GM12878 (cell line): ENCODE measurements around the gene PACS1. TPM values are rescaled to one million over a fixed set of nuclear protein-coding genes. Genes with fewer than 3 reads are reported as not detected.

Experiments used
- ATAC-seq: fragments of 200-7000 bp; cut with Tn5 transposase; 3 replicates; pipeline ENCODE4 v1.9.1; 2020; ENCODE audit warnings: mild to moderate bottlenecking, moderate library complexity
- BruUV-seq: library from RNA; stranded (reverse); fragments of 400-500 nt; replicated peaks from 2 replicates; lab custom pipeline; 2021; lab: Mats Ljungman, UMichigan
- CTCF ChIA-PET: fragments of 300-600 bp; sonication (Branson Sonifier 250); formaldehyde crosslinking; extraction: SDS; loops from one replicate; lab custom pipeline; 2021; ENCODE audit warnings: inconsistent platforms; lab: Yijun Ruan, JAX
- POLR2A ChIA-PET: fragments of 350-600 bp; formaldehyde crosslinking; extraction: SDS; loops from one replicate; lab custom pipeline; 2021; ENCODE audit warnings: inconsistent platforms; lab: Charles Lee
- RAD21 ChIA-PET: fragments of 300-600 bp; sonication (Branson Sonifier 250); formaldehyde crosslinking; loops from one replicate; lab custom pipeline; 2023; ENCODE audit warnings: antibody characterized with exemption; ENCODE audit not compliant: unreplicated experiment; lab: Charles Lee
- SMC1A ChIA-PET: fragments of 300-600 bp; sonication (Branson Sonifier 250); formaldehyde crosslinking; loops from one replicate; lab custom pipeline; 2023; ENCODE audit not compliant: unreplicated experiment, uncharacterized antibody; lab: Charles Lee
- DNase-seq: peaks from one replicate; pipeline ENCODE4 v3.0.0-alpha.2; 2011; ENCODE audit warnings: low read depth, low spot score
- FAIRE-seq: peaks from 3 replicates; lab custom pipeline; 2011; peaks lifted over from hg19 to GRCh38; lab: Jason Lieb, UNC
- H2AFZ ChIP-seq: 2 replicates; pipeline ENCODE4 v1.6.0; 2011; ENCODE audit warnings: low read depth, low read length, control low read depth; ENCODE audit not compliant: control insufficient read depth
- H3K27ac ChIP-seq: 2 replicates; pipeline ENCODE4 v1.5.1; 2011; ENCODE audit warnings: control low read depth; ENCODE audit not compliant: control insufficient read depth, insufficient read depth
- H3K27me3 ChIP-seq, 2 experiments: replicated peaks in 1 of 2; 2 replicates each; pipeline versions ENCODE4 v1.6.0 to v1.6.1; 2011; ENCODE audit warnings: low read length in 1 of 2; ENCODE audit not compliant: control insufficient read depth in 2 of 2, insufficient read depth in 2 of 2
- H3K36me3 ChIP-seq, 2 experiments: 2 replicates each; pipeline ENCODE4 v1.5.1; 2011; ENCODE audit warnings: low read length in 1 of 2; ENCODE audit not compliant: control insufficient read depth in 2 of 2, insufficient read depth in 2 of 2
- H3K4me1 ChIP-seq: 2 replicates; pipeline ENCODE4 v1.6.1; 2011; ENCODE audit warnings: mild to moderate bottlenecking, low read length, moderate library complexity, mixed read lengths; ENCODE audit not compliant: control insufficient read depth, insufficient read depth
- H3K4me2 ChIP-seq: 2 replicates; pipeline ENCODE4 v1.6.0; 2011; ENCODE audit warnings: control low read depth; ENCODE audit not compliant: control insufficient read depth, insufficient read depth
- H3K4me3 ChIP-seq: fragments of 200-600 bp; sonication (generic); 2 replicates; pipeline ENCODE4 v1.5.1; 2016
- H3K79me2 ChIP-seq: 2 replicates; pipeline ENCODE4 v1.6.0; 2011; ENCODE audit warnings: low read length; ENCODE audit not compliant: control insufficient read depth, insufficient read depth
- H3K9ac ChIP-seq: 2 replicates; pipeline ENCODE4 v1.8.0; 2011; ENCODE audit warnings: low read length, control low read depth, mixed read lengths; ENCODE audit not compliant: control insufficient read depth, insufficient read depth
- H3K9me3 ChIP-seq: replicated peaks from 3 replicates; pipeline ENCODE4 v1.5.1; 2011; ENCODE audit warnings: mild to moderate bottlenecking, low read length; ENCODE audit not compliant: control insufficient read depth, insufficient read depth
- H4K20me1 ChIP-seq: 2 replicates; pipeline ENCODE4 v1.6.0; 2011; ENCODE audit not compliant: control insufficient read depth, insufficient read depth
- BCL3 ChIP-seq: IDR thresholded peaks from 2 replicates; pipeline ENCODE4 v1.6.1; 2011; ENCODE audit warnings: borderline replicate concordance, low read depth, mild to moderate bottlenecking, moderate library complexity, low read length; ENCODE audit not compliant: insufficient read depth, poor library complexity, severe bottlenecking
- EGR1 ChIP-seq, 2 experiments: IDR thresholded peaks; 1 replicate in 1 of 2; 2 replicates in 1 of 2; pipeline ENCODE4 v1.6.1; 2011 to 2012; ENCODE audit warnings: low read depth in 2 of 2, low read length in 2 of 2, borderline replicate concordance in 1 of 2, mild to moderate bottlenecking in 1 of 2, moderate library complexity in 1 of 2
- HSF1 ChIP-seq: fragments of 150-350 bp; IDR thresholded peaks from 2 replicates; pipeline ENCODE4 v1.6.1; 2014; ENCODE audit warnings: mild to moderate bottlenecking, low read depth, low read length
- JUNB ChIP-seq: IDR thresholded peaks from 2 replicates; pipeline ENCODE4 v1.6.1; 2016; ENCODE audit warnings: antibody characterized with exemption, mild to moderate bottlenecking
- JUND ChIP-seq: IDR thresholded peaks from 2 replicates; pipeline ENCODE4 v1.6.1; 2012; ENCODE audit warnings: low read depth, mild to moderate bottlenecking, low read length, improper control_type of control experiment, moderate library complexity
- MYB ChIP-seq: fragments of 150-350 bp; IDR thresholded peaks from 2 replicates; pipeline ENCODE4 v1.6.1; 2014; ENCODE audit warnings: mild to moderate bottlenecking, low read depth, low read length, borderline replicate concordance
- NFIC ChIP-seq: IDR thresholded peaks from 2 replicates; pipeline ENCODE4 v1.6.1; 2012; ENCODE audit warnings: low read depth, mild to moderate bottlenecking, inconsistent platforms, low read length, moderate library complexity
- NR2C1 ChIP-seq: fragments of 450-650 bp; IDR thresholded peaks from 2 replicates; pipeline ENCODE4 v1.6.1; 2017; ENCODE audit warnings: antibody characterized with exemption, mild to moderate bottlenecking, moderate library complexity
- RAD51 ChIP-seq: fragments of 450-650 bp; IDR thresholded peaks from 2 replicates; pipeline ENCODE4 v1.6.1; 2016; ENCODE audit warnings: moderate library complexity, mild to moderate bottlenecking, inconsistent platforms
- SKIL ChIP-seq: fragments of 450-650 bp; IDR thresholded peaks from 2 replicates; pipeline ENCODE4 v1.6.1; 2017; ENCODE audit warnings: mild to moderate bottlenecking, low read depth, inconsistent platforms; ENCODE audit not compliant: poor library complexity, severe bottlenecking
- SMARCA5 ChIP-seq: fragments of 450-650 bp; IDR thresholded peaks from 2 replicates; pipeline ENCODE4 v1.6.1; 2017; ENCODE audit warnings: mild to moderate bottlenecking
- SPI1 ChIP-seq: IDR thresholded peaks from 2 replicates; pipeline ENCODE4 v1.6.1; 2011; ENCODE audit warnings: low read depth, mild to moderate bottlenecking, low read length, moderate library complexity, borderline replicate concordance; ENCODE audit not compliant: insufficient read depth
- SRF ChIP-seq, 2 experiments: IDR thresholded peaks; 2 replicates each; pipeline ENCODE4 v1.6.1; 2011; ENCODE audit warnings: low read depth in 2 of 2, low read length in 2 of 2, mild to moderate bottlenecking in 1 of 2, moderate library complexity in 1 of 2
- SUZ12 ChIP-seq: fragments of 200-600 bp; sonication (generic); IDR thresholded peaks from one replicate; pipeline ENCODE4 v1.6.1; 2018; ENCODE audit warnings: antibody characterized with exemption, mild to moderate bottlenecking; ENCODE audit not compliant: unreplicated experiment
- TBL1XR1 ChIP-seq: IDR thresholded peaks from 2 replicates; pipeline ENCODE4 v1.6.1; 2012; ENCODE audit warnings: low read depth, low read length, improper control_type of control experiment
- USF2 ChIP-seq: IDR thresholded peaks from 2 replicates; pipeline ENCODE4 v1.6.1; 2011; ENCODE audit warnings: low read depth, low read length, improper control_type of control experiment, borderline replicate concordance
- ZZZ3 ChIP-seq: IDR thresholded peaks from 2 replicates; pipeline ENCODE4 v1.6.1; 2011; ENCODE audit warnings: low read depth; ENCODE audit not compliant: control insufficient read depth, insufficient read length
- WGBS: methylation state at CpG from one replicate; pipeline ENCODE4 v1.1.6; 2016; ENCODE audit warnings: low lambda C conversion rate; ENCODE audit not compliant: insufficient replicate concordance, insufficient coverage; ENCODE audit errors: missing lambda C conversion rate; 5-methylcytosine and 5-hydroxymethylcytosine counted together
- in situ Hi-C: fragments of 300-500 bp; cut with MboI; formaldehyde crosslinking; loops from 9 replicates; pipeline ENCODE4 v1.14.3; 2018; ENCODE audit warnings: mixed read lengths
- intact Hi-C: fragments of 100-400 bp; cut with micrococcal nuclease; formaldehyde crosslinking; loops from one replicate; pipeline ENCODE4 v1.14.2; 2022; ENCODE audit not compliant: unreplicated experiment
- polyA plus RNA-seq, 11 experiments: library from polyadenylated mRNA; depleted of rRNA in 4 of 11; unstranded in 6 of 11; stranded (reverse) in 5 of 11; fragments of >200 nt; fragmentation: Nextera tagmentation in 4 of 11; fragmentation: Illumina TruSeq in 1 of 11; extraction: Ambion mirVana in 4 of 11; extraction: Trizol in 1 of 11; gene quantifications; 1 replicate in 1 of 11; 2 replicates in 10 of 11; pipeline versions ENCODE4 v1.2.1 to v1.2.3, GENCODE V29; 2011 to 2016; ENCODE audit warnings: inconsistent platforms in 2 of 11, missing spikeins in 2 of 11, low read depth in 1 of 11
- total RNA-seq, 4 experiments: library from RNA; depleted of rRNA in 3 of 4; stranded (reverse); fragments of >200 nt in 3 of 4; fragmentation: Illumina TruSeq in 1 of 4; extraction: Trizol in 1 of 4; gene quantifications; 2 replicates each; pipeline versions ENCODE4 v1.2.1 to v1.2.3, GENCODE V29; 2013 to 2021

PACS1 gene
- total and polyA plus RNA-seq, 10 of the 15 experiments (the other 5 are each of a cell fraction or from before 2014, with no cell fraction given) = 1.1 to 74.3 (median 17.9) TPM

- CTCF ChIA-PET = interaction anchor here (1.5 to 20.0 kb wide), 2 partner anchors 38 to 52 kb away, joined by 4 to 195 read pairs; no protein-coding TSS in a partner anchor
- FAIRE-seq (no peak), DNase-seq (no peak), ATAC-seq (no peak)
- RAD21 ChIA-PET = interaction anchor here (1.0 to 4.2 kb wide), 2 partner anchors 11 to 43 kb away, joined by 3 to 20 read pairs; partner anchors contain the start of gene PACS1
- H3K27ac ChIP-seq = no peak overlapping the region
- in situ Hi-C loops = no loop called here
- POLR2A ChIA-PET = interaction anchor here (0.7 to 2.4 kb wide), 4 partner anchors 11 to 37 kb away, joined by 3 to 10 read pairs (median 4); no protein-coding TSS in a partner anchor
- H3K4me2 ChIP-seq = no peak overlapping the region
- no peaks in the 10 kb centered on the region for H3K9me3 ChIP-seq
- H2AFZ ChIP-seq = no peak overlapping the region
- H3K79me2 ChIP-seq = peaks cover 76% of the 10 kb centered on the region
- SMC1A ChIA-PET = interaction anchor here (17.7 kb wide), 1 partner anchor 32 kb away, joined by 265 read pairs; no protein-coding TSS in a partner anchor
- intact Hi-C loops = no loop called here
- H4K20me1 ChIP-seq = no peaks in the 10 kb centered on the region; the same call in 1 of the 2 replicates
- peaks cover 0 to 6% of the 10 kb centered on the region in 2 experiments; a peak in 1 of 4 replicates for H3K36me3 ChIP-seq
- no TSS peak for BruUV-seq
- no peak overlapping the region for H3K9ac ChIP-seq
- H3K4me1 ChIP-seq = peaks cover 31% of the 10 kb centered on the region
- no peaks in the 10 kb centered on the region for H3K27me3 ChIP-seq
- H3K4me3 ChIP-seq = no peak overlapping the region
- WGBS = 81% methylated on average over 4 of the region's 4 CpGs
- no peak for TF ChIP-seq JUND
- no peak for TF ChIP-seq SRF (IDR thresholded peaks at IDR 0.05; ENCODE audit: low read depth in 2 of 2, low read length in 2 of 2)
- no peak for TF ChIP-seq JUNB
- TF ChIP-seq SPI1 = no peak
- no peak for TF ChIP-seq SMARCA5
- no peak for TF ChIP-seq RAD51
- TF ChIP-seq SKIL = no peak
- TF ChIP-seq MYB = no peak
- TF ChIP-seq TBL1XR1 = no peak
- no peak for TF ChIP-seq EGR1 (IDR thresholded peaks at IDR 0.05; ENCODE audit: borderline replicate concordance in 1 of 2, low read depth in 2 of 2, low read length in 2 of 2)
- no peak for TF ChIP-seq NR2C1
- no peak for TF ChIP-seq BCL3
- no peak for TF ChIP-seq SUZ12
- TF ChIP-seq NFIC = no peak
- TF ChIP-seq HSF1 = no peak
- no peak for TF ChIP-seq USF2
- no peak for TF ChIP-seq ZZZ3
Measured at GRCh38 chr11:66082946-66083698, 13.1 kb downstream of the PACS1 start.
